ENCODE measurements around the gene MACROD1.

Gene MACROD1

GRCh38 chr11:64001484-64002420, 164.2 kb downstream of the MACROD1 start:
- TF ChIP-seq CTCF (IDR thresholded peaks at IDR 0.05; ENCODE audit: low read depth, low read length): no peak
- H3K4me3 ChIP-seq (ENCODE audit: low read depth, low read length): no peak overlapping the region
- no peak for DNase-seq (ENCODE audit: low read depth, low spot score)
- in situ Hi-C loops (cut with HindIII; ENCODE audit: low sequenced_read_pairs): loop anchor here (10.0 kb wide), 2 partner anchors 113 to 163 kb away; partner anchors contain the start of gene MACROD1

- in situ Hi-C loops (cut with HindIII; ENCODE audit: low sequenced_read_pairs): loop anchor here (10.0 kb wide), 2 partner anchors 114 to 164 kb away; partner anchors contain the start of gene MACROD1
- no peak for TF ChIP-seq CTCF (IDR thresholded peaks at IDR 0.05; ENCODE audit: low read depth, low read length)
- no peak for DNase-seq (ENCODE audit: low read depth, low spot score)
- no peak overlapping the region for H3K4me3 ChIP-seq (ENCODE audit: low read depth, low read length)
Measured at GRCh38 chr11:64000740-64001483, 165.0 kb downstream of the MACROD1 start.

- TF ChIP-seq CTCF (IDR thresholded peaks at IDR 0.05; ENCODE audit: low read depth, low read length): peak; percentile 66
- peak; percentile 65 for DNase-seq (ENCODE audit: low read depth, low spot score)
- no peak overlapping the region for H3K4me3 ChIP-seq (ENCODE audit: low read depth, low read length)
- in situ Hi-C loops (cut with HindIII; ENCODE audit: low sequenced_read_pairs): loop anchor here (10.0 kb wide), 2 partner anchors 115 to 165 kb away; partner anchors contain the start of gene MACROD1
Measured at GRCh38 chr11:64000026-64000739, 165.7 kb downstream of the MACROD1 start.

- in situ Hi-C loops (cut with HindIII; ENCODE audit: low sequenced_read_pairs): loop anchor here (10.0 kb wide), 2 partner anchors 115 to 165 kb away; partner anchors contain the start of gene MACROD1
- TF ChIP-seq CTCF (IDR thresholded peaks at IDR 0.05; ENCODE audit: low read depth, low read length): no peak
- DNase-seq (ENCODE audit: low read depth, low spot score): peak; percentile 46
- peak overlapping the region; percentile 10 for H3K4me3 ChIP-seq (ENCODE audit: low read depth, low read length)
Measured at GRCh38 chr11:63999349-64000025, 166.4 kb downstream of the MACROD1 start.

- H3K4me3 ChIP-seq (ENCODE audit: low read depth, low read length): no peak overlapping the region
- no peak for DNase-seq (ENCODE audit: low read depth, low spot score)
- in situ Hi-C loops (cut with HindIII; ENCODE audit: low sequenced_read_pairs): no loop called here
- TF ChIP-seq CTCF (IDR thresholded peaks at IDR 0.05; ENCODE audit: low read depth, low read length): no peak
Measured at GRCh38 chr11:63998558-63999348, 167.2 kb downstream of the MACROD1 start.

Measured in astrocyte of the spinal cord (primary cell).